ENCODE results near the gene ENTR1. TPM values are rescaled to one million over a fixed set of nuclear protein-coding genes. Genes with fewer than 3 reads are reported as not detected.

The ENTR1 gene
- 31.6 and 40.7 TPM in 2 replicates for total RNA-seq

GRCh38 chr9:136410500-136411287 is at the start of gene ENTR1, which contains the start of gene PMPCA:
Gene ENTR1 (minus strand): TSS chr9:136410614. CDS start chr9:136410397, 217 bp downstream.
Gene PMPCA (plus strand): TSS chr9:136410658. CDS start chr9:136410669, 11 bp downstream.

GRCh38 chr9:136439481-136440408 is 29.3 kb upstream of the ENTR1 start, which contains the start of gene INPP5E:
Gene INPP5E (minus strand): TSS chr9:136439845. CDS start chr9:136439419, 426 bp downstream.

GRCh38 chr9:136400038-136400834 is 10.2 kb downstream of the ENTR1 start, which contains the start of gene SNAPC4:
Gene SNAPC4 (minus strand): TSS chr9:136400170. CDS start chr9:136398428, 1,742 bp downstream.

GRCh38 chr9:136373300-136374182 is 36.9 kb downstream of the ENTR1 start, which contains the start of gene CARD9:
Gene CARD9 (minus strand): TSS chr9:136373669. CDS start chr9:136372078, 1,591 bp downstream.

GRCh38 chr9:136363106-136363948 is 47.1 kb downstream of the ENTR1 start, which contains the start of gene DNLZ:
Gene DNLZ (minus strand): TSS chr9:136363744. CDS start chr9:136363714, 30 bp downstream.

Other genes with a start within 250 kb of the ENTR1 start
- not detected in 2 replicates for gene LHX3, start 205.5 kb downstream of the ENTR1 start, total RNA-seq
- gene QSOX2, start 164.8 kb downstream of the ENTR1 start, total RNA-seq, result 11.3 and 11.8 TPM in 2 replicates
- gene CCDC187, start 106.5 kb downstream of the ENTR1 start, total RNA-seq, result not detected in 2 replicates
- 41.1 and 50.1 TPM in 2 replicates for gene GPSM1, start 83.1 kb downstream of the ENTR1 start, total RNA-seq
- 34.6 and 37.6 TPM in 2 replicates for gene DNLZ, start 46.9 kb downstream of the ENTR1 start, total RNA-seq
- 1.5 and 4.3 TPM in 2 replicates for gene CARD9, start 36.9 kb downstream of the ENTR1 start, total RNA-seq
- gene SNAPC4, start 10.4 kb downstream of the ENTR1 start, total RNA-seq, result 6.1 and 6.3 TPM in 2 replicates
- gene PMPCA, start within 50 bp of the ENTR1 start, total RNA-seq, result 47.2 and 48.3 TPM in 2 replicates
- gene INPP5E, start 29.2 kb upstream of the ENTR1 start, total RNA-seq, result 11.2 and 15.9 TPM in 2 replicates
- gene SEC16A, start 72.4 kb upstream of the ENTR1 start, total RNA-seq, result 40.7 and 46.1 TPM in 2 replicates
- gene NOTCH1, start 135.4 kb upstream of the ENTR1 start, total RNA-seq, result 9.4 and 13.8 TPM in 2 replicates

All from pericardium fibroblast (primary cell).